CD4-positive, alpha-beta T cell treated with Interleukin-6 at 100 ng/mL for 8 hours (primary cell): ENCODE data around the gene IER3.
"Not testable (repeated sequence)": the region's sequence is repeated elsewhere in the genome, so short reads cannot be mapped to it uniquely, and the experiment has no call there.

Experiments
- DNase-seq: peaks from one replicate; pipeline ENCODE4 v3.0.0-alpha.2; 2020; ENCODE audit warnings: mixed read lengths, low spot score

IER3 gene

GRCh38 chr6:30723843-30724741 lies 20.3 kb downstream of the IER3 start:
- DNase-seq, result not testable (repeated sequence)

GRCh38 chr6:30723159-30723842 lies 21.0 kb downstream of the IER3 start:
- not testable (repeated sequence) for DNase-seq

- DNase-seq, result peak; percentile 75
Observed at GRCh38 chr6:30722280-30723112, 21.9 kb downstream of the IER3 start.

GRCh38 chr6:30722025-30722279 lies 22.4 kb downstream of the IER3 start:
- DNase-seq, result not testable (repeated sequence)

GRCh38 chr6:30721198-30722024 lies 22.9 kb downstream of the IER3 start:
- DNase-seq, result peak; percentile 93

- peak; percentile 42 for DNase-seq
Observed at GRCh38 chr6:30720738-30721197, 23.6 kb downstream of the IER3 start.

GRCh38 chr6:30719791-30720737 lies 24.3 kb downstream of the IER3 start, which contains the start of gene TUBB:
Gene TUBB, plus strand, starts transcription at chr6:30720352. Its CDS starts 155 bp downstream, at chr6:30720507.
- DNase-seq, result peak; percentile 96

GRCh38 chr6:30719356-30719755 lies 25.0 kb downstream of the IER3 start:
- DNase-seq, result no peak

GRCh38 chr6:30717845-30718720 lies 26.3 kb downstream of the IER3 start:
- DNase-seq, result not testable (repeated sequence)

GRCh38 chr6:30717129-30717844 lies 27.1 kb downstream of the IER3 start, which contains the start of gene MDC1:
Gene MDC1, minus strand, starts transcription at chr6:30717281. Its CDS starts 2,106 bp downstream, at chr6:30715175.
- DNase-seq, result peak; percentile 100

- DNase-seq, result no peak
Observed at GRCh38 chr6:30716879-30717128, 27.5 kb downstream of the IER3 start.

- DNase-seq, result no peak
Observed at GRCh38 chr6:30714263-30714662, 30.1 kb downstream of the IER3 start.

GRCh38 chr6:30712441-30712945 lies 31.9 kb downstream of the IER3 start:
- DNase-seq, result no peak

GRCh38 chr6:30711758-30712380 lies 32.5 kb downstream of the IER3 start:
- DNase-seq, result no peak

- DNase-seq, result no peak
Observed at GRCh38 chr6:30709101-30709868, 35.1 kb downstream of the IER3 start.

GRCh38 chr6:30707281-30707850 lies 37.0 kb downstream of the IER3 start:
- no peak for DNase-seq

- DNase-seq, result no peak
Observed at GRCh38 chr6:30705620-30706019, 38.7 kb downstream of the IER3 start.
